Cortex of kidney (tissue), 1 donor: ENCODE data around the gene AMPH.
"Not testable (repeated sequence)": the region's sequence is repeated elsewhere in the genome, so short reads cannot be mapped to it uniquely, and the experiment has no call there.

Experiments
- DNase-seq: peaks from one replicate; lab custom pipeline; 2025; lab: John Stamatoyannopoulos, UW

The AMPH gene

DNA sequence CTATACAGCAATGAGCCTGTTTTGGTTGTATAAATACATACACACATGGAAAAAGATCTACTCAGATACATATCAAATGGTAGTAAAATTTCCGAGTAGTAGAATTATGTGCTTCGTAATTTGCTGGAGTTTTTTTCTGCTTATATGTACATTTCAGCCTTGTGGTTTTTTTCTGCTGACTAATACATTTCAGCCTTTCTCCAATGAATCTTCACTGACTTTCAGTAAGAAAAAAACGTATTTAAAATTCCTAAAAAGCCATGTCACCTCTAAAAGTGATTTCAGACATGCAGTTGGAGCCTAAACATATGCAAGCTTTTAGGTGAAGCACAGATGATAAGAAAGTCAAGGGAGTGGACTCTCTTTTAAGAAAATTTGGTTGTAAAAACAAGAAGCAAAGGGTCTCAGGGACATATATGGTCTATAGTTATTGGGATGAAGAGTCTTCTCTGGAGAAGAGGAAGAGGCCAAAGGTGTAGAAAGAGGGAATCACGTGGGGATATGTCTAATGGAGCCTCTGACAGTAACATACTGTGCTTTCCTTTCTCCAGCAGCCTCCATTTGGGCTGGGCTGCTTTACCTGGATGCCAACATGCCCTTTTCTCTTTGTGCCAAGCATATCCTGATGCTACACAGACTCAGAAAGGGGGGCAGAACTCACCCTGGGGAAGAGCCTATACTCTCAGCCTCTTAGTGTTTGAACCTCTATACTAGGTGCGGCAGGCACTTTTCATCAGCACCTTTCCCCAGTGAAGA is 2.4 kb downstream of the AMPH start:
- DNase-seq: no peak

DNA sequence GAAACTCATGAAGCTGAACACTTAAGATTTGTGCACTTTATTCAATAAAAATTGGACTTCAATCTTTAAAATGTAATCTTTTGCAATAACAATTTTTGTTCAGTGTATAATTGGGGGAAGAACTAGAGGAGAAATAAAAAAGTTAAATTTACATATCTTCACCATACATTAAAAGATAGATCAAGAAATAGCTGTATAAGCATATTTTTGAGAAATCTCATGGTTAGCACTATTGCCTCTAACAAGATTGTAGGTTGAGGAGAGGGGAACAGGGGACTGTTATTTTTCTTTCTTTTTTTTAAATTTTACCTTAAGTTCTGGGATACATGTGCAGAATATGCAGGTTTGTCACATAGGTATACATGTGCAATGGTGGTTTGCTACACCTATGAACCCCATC is 5.3 kb downstream of the AMPH start:
- no peak for DNase-seq

DNA sequence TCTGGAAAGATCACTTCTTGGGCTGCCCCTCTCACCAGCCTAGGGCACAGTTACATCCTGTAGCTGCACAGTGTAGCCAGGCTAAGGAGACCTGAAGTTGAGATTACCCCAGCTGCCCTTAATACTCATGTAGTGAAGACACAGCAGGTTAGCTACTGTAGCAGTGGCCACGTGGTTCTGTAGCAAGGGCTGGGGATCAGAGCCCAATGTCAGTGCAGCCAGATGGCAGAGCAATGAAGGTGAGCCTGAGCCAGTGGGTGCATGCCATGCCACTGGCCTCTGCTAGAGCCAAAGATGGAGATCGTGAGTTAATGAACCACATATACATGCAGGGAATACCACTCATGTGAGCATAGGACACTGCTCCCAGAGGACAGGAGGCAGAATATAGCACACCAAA is 15.5 kb downstream of the AMPH start:
- no peak for DNase-seq

DNA sequence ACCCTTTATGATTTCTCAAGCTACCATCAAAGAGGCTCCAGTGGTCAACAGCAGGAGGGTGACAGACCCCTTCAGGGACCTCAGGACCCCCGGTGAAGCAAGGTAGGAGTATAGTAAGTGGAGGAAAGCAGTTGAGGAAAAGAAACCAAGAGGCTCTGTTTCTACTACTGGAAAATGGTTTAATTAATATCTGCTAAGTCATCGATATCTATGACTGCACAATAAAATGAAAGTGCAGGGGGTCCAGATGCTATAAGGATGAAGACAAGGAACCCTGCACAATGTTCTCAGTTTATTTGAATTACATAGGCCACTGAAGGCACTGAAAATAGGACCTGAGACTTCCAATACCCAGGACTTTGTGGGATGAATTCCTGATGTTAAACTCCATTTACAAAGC is 23.7 kb downstream of the AMPH start:
- DNase-seq: no peak

DNA sequence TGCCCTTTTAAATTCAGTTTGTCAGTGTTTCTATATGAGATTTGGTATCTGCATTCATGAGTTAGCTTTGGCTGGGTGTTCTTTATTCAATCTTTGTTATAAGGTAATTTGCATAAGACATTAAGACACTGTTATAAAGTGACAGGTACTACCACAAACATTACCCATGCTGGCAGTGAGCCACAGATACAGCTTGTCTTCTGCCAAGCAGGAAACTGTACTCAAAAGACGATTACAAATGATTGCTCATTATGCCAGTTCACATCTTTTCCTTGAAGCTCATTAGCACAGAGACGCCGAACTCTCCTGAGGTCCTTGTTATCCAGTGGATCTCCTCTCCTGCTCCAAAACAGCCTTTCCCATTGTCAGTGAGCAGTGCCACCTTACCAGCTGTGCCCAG is 30.4 kb downstream of the AMPH start:
- no peak for DNase-seq

DNA sequence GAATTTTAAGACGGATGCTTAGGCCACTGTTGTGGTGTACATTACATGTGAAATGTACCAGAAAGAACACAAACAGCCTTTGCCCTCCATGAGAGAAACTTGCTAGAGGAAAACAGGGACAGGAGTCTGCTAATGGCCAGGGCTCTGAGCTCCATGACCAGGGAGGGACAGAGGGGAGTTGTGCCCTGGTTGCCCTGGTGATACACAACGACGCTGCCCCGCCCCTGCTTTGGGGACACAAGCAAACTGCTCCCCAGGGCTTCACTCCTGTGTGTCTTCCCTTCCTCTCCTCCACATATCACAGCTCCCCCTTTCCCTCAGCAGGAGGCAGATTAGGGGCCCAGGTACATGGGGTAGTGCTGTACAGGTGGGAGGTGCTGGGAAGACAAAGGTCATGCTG is 36.2 kb downstream of the AMPH start:
- no peak for DNase-seq

DNA sequence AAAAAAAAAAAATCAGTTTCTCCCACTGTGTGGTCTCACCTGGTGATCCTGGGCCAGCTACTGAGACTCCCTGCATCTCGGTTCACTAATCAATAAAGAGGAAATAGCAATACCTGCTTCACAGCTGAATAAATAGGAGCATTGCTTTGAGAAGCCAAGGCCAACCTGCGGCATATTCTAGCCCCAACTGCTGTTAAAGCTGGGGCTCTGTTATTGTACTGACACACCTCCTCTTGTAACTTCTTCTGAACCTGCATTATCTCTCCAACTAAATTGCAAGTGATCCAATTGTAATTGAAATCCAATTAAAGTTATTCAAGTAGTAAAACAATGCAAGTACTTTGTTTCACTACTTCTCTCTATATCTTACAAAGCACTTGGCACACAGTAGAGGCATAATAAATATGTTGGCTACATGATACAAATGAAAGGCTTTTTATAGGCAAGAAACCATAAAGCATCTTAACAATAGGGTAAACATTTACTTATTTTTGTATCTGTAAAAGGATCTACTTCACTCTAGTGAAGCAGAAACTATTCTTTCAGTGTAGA is 38.4 kb downstream of the AMPH start:
- DNase-seq: no peak

DNA sequence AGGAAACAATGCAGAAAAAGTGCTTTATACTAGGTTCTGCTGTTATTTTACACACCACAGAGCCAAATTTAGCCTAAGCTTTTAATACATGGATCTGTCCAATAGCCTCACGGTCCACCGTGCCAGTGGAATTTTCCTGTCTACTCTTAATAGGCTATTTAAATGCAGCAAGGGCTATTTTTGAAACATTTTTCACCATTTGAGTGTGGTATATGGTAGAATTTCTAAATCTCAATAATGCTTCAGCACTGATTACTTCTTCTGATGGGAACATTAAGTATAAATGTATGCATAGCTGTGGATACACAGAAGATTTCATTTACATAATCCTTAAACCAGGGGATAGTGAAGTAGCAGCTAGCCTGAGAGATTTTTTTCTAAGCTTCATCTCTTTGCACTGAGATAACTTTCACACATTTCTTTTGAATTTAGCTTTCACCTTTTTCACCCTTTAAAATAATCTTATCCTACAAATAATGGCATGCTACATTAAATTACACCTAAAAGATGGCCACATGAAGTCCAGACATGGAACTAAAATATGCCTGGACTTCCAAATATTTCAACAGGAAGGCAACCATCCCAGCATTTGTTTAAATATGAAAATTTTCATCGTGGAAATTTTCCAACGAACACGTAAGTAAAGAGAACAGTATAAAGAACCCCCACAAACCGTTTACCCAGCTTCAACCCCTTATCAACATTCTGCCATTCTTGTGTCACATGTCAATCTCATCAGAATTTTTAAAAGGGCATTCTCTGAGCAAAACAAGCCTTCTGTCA is 45.4 kb downstream of the AMPH start:
- no peak for DNase-seq

DNA sequence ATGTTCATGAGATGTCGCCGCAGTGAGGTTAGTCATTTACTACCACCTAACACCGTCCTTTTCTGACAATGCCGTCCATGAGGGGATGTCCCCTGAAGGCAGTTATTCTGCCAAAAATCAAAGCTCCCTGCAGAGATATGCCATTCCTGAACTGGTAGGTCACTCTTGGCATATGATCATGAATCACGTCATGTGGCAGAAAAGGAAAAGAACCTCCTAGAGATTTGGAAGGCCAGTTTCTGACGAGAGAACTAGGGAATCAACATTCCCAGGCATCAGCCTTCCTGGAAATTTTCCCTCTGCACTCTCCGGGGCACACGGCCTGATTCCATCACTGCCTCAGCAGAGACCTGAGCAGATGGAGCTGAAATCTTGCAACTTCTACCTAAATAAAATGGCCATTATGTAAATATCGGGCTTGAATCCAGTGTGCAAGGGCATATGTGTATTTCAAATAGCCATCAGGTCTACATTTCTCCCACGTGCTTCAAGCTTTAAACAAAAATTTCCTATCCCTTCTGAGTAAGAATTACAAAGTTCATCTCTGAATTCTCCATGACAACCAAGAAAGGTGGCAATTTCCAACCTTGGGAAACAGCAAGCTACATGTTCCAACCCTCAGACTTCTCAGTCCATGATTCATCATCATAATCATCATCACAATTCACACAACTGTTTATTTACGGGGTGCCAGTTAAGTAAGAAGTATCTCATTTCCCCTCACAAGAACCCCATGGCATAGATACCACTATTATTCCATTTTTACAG is 46.5 kb downstream of the AMPH start:
- no peak for DNase-seq

DNA sequence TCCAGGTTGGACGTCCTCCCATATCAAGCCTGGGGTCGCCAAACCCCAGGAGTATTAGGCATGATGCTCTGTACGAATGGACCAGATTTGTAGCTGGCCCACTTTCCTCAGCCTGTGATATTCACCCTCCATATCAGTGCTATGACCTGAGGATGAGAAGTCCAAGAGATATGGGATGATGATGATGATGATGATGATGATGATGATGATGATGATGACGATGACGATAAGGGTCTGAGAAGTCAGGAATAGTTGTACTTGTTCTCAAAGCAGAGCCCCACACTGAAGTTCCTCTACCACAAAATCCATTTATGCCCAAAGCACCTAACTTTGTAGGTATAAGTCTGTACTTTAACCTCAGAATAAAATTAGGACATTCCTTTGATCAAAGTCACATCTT is 50.7 kb downstream of the AMPH start:
- DNase-seq: no peak

DNA sequence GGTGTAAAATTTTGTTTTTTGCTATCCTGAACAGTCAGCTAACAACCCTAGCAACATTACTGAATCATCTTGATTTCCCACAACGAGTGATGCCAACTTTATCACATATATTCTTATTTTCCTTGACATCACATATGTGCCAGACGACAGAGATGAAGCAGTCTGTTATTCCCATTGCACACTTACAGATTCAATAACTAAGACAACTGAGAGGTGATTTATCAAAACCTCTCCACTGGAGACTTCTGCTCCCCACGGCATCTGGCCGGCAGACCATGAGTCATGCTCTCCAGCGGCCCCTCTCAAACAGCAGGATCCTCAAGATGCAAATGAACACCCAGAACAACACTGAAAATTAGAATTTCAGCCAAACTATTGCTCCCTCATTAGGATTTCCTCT is 57.1 kb downstream of the AMPH start:
- DNase-seq: no peak

DNA sequence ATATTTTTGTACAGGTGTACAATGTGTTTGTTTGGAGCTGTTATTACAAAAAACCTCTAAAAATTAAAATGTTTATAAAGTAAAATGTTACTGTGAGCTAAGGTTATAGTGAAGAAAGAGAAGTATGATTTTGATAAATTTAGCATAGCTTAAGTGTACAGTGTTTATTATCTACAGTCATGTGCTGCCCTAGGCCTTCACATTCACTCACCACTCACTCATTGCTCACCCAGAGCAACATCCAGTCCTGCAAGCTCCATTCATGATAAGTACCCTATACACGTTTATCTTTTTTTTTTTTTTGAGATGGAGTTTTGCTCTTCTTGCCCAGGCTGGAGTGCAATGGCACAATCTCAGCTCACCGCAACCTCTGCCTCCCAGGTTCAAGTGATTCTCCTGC is 59.6 kb downstream of the AMPH start:
- not testable (repeated sequence) for DNase-seq

DNA sequence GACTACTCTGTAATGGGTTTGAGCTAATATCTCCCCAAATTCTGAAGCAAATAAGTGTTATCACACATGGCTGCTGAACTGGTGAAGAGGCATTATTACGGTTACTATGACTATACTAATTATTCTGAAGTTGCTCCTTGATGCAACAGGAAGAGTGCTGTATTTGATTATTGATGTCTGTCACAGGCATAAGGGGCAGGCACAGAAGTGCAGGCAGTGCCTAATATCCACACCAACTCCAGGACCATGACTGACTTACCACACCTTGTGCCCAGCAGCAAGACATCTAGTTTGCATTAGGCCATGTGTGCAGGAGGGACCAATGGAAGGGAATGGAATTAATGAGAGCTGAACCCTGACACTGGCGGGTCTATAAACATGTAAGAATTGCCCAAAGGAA is 62.7 kb downstream of the AMPH start:
- no peak for DNase-seq

DNA sequence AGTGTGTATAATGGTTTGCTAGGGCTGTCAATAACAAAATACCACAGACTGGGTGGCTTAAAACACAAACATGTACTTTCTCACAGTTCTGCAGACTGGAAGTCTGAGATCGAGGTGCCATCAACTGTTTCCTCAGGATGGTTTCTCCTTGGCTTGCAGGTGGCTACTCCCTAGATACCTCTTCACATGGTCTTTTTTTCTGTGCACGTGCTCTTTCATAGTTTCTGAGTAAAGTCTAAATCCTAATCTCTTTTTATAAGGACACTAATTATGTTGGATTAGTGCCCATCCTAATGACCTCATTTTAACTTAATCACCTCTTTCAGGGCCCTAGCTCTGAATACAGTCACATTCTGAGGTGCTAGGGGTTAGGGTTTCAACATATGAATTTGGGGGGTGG is 65.9 kb downstream of the AMPH start:
- no peak for DNase-seq

DNA sequence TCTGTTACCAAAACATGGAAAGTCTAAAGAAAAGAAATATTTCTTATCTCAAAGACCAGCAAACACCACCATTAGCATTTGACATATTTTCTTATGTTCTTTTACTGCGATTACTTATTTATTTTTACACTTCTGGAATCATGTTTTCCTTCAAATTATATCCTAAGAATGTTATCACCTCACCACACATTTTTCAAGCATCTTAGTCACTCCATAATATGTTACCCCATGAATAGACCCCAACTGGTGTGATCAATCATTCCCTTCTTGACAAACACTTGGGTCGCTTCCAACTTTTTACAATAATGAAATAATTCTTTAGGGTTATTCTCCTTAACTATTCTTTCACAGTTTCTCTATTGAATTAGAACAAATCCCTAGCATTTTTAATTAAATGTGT is 67.4 kb downstream of the AMPH start:
- no peak for DNase-seq

DNA sequence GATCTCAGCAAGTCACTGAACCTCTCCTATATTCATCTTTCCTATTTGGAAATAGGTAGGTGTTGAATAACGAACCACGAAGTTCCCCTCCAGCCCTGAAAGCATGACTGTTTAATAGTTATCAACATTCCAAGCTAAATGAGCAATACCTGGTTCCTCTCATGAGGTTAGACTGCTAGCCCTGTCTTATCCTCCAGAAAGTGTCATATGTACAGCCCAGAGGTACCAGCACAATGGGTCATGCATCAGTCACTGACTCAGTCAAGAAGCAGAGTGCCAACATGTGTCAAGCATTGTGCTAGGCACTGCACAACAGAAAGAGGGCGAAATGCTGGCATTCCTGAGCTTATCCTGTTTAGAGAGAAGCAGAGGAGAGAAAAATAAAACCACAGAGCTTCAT is 70.0 kb downstream of the AMPH start:
- no peak for DNase-seq

DNA sequence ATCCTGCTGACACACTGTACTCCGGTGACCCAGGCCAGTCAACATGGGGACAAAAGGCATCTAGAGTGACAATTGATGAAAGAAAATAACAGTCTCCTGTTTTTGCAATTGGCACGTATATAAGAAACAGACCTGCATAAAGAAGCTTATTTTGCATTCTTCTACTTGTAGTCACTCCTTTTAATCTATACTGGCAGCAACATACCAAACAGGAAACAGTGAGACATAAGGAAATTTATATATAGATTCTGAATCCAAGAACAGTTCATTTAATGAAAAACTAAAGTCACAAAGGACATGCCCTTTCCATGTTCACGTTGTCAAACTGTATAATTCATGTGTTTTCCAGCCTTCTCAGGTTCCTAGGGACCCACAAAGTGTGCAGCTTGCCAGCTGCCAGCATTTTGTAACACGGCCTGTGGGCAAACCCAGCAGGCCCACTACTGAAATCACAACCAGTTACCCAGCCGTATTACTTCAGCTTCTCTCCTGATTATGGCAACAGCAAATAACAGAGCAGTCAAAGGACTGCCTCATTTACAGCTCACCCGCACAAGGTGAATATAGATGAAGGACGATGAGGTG is 72.3 kb downstream of the AMPH start:
- DNase-seq: no peak

DNA sequence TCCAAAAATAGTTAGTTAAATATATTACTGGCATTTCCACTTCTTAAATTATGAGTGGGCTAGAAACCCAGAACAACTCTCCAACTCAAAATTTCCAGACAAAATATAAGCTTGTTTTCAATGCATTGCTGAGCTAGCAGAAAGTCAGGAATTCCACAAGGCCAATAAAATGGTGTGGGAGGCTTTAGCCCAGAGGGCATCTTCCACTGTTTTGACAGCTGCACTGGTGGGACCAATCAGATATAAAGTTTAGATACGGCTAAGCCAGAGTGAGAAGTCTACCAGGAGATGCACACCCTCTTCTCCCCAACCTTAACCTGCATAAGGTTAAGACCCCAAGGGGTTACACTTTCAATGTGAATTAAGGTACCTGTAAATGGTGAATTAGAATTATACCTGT is 76.6 kb downstream of the AMPH start:
- DNase-seq: no peak

DNA sequence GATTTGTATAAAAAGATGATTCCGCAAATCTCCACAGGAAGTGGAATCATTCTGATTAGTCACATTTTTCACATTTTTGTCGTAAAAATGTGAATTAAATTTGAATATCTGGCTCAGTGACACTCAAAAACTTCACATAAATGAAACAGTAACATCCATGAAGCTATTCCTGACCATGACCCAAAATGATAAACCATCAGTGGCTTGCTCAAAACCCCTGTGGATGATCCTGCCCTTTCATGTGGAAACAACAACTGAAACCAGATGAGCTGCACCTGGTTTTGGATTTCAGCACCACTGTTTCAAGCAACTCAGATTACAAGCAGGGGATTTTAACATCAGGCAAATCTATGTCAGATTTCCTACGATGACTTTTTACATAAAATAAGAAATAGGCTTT is 80.3 kb downstream of the AMPH start:
- DNase-seq: no peak

DNA sequence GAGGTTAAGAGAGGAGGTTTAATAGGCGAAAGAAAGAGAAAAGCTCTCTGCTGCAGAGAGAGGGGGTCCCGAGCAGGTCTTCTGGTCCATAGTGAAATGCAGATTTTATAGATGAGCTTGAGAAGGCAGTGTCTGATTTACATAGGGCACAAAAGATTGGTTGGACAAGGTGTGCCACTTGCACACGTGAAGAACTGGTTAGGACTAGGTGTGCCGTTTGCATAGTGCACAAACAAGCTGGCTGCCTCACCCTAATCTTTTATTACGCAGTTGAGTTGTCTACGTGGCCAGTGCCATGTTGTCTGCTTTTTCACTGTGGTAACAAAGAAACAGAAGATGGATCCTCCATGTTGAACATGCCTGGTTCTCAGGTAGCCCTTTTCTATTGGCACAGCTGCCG is 82.6 kb downstream of the AMPH start:
- no peak for DNase-seq

DNA sequence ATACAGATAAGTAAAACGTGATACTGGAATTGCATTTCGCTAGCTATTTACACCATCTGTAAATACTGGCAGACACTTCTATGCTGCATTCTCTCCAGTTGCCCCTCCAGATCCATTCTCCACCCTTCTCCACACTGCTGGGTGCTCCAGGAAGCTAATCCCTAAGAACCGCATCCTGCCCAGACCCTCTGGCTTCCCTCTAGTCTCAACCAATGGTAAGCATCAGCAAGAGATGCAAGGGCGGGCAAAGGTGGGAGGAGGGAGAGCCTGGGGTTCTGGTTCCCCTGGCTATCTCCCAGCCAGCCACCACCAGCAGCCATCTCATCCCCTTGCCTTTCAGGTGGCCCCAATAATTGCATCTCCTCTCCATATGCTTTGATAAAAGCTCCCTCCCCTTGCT is 84.4 kb downstream of the AMPH start:
- DNase-seq: no peak

DNA sequence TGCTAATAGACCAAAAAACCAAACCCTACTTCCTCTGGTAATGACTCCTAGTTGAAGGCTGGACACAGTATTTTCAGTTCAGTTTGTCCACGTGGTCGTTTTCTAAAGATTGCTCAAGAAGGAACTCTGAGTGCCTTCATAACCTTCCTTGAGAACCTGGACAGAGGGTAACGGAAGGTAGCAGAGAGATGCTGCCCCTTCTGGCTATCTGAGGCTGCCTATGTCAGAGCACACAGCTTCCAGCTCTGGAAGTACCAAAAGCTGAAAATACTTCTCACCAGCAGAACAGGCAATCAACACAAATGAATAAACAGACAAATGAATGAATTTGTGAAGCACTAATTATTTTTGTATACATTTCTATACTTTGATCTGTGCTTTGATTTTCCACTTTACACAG is 85.2 kb downstream of the AMPH start:
- no peak for DNase-seq
